Measurements from ENCODE around the gene MSI2. TPM values are rescaled to one million over a fixed set of nuclear protein-coding genes. Genes with fewer than 3 reads are reported as not detected.

The MSI2 gene
- total RNA-seq, 1 donor from 2014 or later = 33.8 TPM

DNA sequence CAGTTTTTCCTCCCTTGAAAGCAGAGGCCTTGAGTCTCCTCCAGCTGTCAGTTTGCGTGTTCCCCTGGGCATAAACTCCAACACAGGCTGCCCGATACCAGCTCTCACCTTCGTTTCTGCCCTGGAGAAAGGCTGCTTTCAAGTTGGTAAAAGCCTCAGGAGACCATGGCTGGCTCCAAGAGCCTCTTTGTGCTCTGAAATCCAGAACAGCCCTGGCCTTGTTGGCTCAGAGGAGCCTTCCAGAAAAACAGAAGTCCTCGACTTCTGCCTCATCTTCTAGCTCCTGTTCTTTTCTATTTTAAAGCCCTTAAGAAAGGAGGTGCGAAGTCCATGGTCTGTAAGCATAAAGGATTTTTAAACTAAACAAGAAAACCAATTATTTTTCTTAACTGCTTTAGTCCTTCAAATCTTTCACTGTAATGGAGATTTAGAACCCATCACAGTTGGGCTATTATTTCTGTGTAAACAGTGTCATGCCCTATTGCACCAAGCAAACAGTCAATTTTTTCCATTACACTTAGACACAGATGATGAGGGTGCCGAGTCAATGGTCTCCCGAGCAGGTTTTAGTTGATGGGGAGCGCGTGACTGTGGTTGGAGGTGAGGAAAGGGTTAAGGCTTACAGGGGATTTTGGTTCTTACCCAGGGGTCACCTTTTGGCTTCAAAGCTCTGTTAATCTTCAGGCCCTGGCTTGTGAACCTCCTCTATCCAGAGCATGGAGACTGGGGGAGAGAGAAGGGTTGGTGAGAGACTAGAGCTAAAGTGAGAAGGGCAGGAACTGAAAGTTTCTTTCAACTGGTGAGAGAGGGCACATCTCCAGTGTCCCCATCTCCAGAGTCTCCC, 212.8 kb downstream of the MSI2 start:
- H3K4me3 ChIP-seq (ENCODE audit: low read depth, low read length) = no peak overlapping the region
- H3K36me3 ChIP-seq (ENCODE audit: control insufficient read depth, insufficient read depth, low read length) = no peaks in the 10 kb centered on the region
- H3K27me3 ChIP-seq (ENCODE audit: control insufficient read depth, insufficient read depth, low read length) = no peaks in the 10 kb centered on the region
- no peak for DNase-seq (ENCODE audit: low read depth)
- TF ChIP-seq, protein P1, sequence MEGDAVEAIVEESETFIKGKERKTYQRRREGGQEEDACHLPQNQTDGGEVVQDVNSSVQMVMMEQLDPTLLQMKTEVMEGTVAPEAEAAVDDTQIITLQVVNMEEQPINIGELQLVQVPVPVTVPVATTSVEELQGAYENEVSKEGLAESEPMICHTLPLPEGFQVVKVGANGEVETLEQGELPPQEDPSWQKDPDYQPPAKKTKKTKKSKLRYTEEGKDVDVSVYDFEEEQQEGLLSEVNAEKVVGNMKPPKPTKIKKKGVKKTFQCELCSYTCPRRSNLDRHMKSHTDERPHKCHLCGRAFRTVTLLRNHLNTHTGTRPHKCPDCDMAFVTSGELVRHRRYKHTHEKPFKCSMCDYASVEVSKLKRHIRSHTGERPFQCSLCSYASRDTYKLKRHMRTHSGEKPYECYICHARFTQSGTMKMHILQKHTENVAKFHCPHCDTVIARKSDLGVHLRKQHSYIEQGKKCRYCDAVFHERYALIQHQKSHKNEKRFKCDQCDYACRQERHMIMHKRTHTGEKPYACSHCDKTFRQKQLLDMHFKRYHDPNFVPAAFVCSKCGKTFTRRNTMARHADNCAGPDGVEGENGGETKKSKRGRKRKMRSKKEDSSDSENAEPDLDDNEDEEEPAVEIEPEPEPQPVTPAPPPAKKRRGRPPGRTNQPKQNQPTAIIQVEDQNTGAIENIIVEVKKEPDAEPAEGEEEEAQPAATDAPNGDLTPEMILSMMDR (IDR thresholded peaks at IDR 0.05; ENCODE audit: insufficient read depth, low read length, poor library complexity, severe bottlenecking) = no peak

DNA sequence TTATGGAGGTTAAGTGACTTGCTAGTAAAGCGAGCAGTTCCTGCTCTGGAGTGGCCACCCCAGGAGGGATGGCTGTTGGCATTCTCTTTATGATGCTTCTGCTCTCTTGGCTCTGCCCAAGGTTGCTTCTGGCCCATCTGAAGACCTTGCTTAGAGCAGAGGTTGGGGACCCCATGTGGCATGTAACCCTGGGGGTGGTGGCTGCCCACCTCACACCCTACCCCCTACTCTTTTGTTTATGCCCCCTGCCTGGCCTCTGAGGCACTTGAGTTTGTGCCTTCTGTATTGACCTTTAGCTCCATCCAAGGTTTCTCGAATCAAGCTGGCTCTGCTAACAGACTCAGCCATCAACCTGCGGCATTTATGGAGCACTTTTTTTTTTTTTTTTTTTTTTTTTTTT, 214.6 kb downstream of the MSI2 start:
- Histone ChIP-seq H3K4me3 (ENCODE audit: low read depth, low read length) (no peak overlapping the region), H3K36me3 (ENCODE audit: control insufficient read depth, insufficient read depth, low read length) (no peaks in the 10 kb centered on the region), H3K27me3 (ENCODE audit: control insufficient read depth, insufficient read depth, low read length) (no peaks in the 10 kb centered on the region)
- no peak for DNase-seq (ENCODE audit: low read depth)
- TF ChIP-seq, protein P1 (IDR thresholded peaks at IDR 0.05; ENCODE audit: insufficient read depth, low read length, poor library complexity, severe bottlenecking) = no peak

DNA sequence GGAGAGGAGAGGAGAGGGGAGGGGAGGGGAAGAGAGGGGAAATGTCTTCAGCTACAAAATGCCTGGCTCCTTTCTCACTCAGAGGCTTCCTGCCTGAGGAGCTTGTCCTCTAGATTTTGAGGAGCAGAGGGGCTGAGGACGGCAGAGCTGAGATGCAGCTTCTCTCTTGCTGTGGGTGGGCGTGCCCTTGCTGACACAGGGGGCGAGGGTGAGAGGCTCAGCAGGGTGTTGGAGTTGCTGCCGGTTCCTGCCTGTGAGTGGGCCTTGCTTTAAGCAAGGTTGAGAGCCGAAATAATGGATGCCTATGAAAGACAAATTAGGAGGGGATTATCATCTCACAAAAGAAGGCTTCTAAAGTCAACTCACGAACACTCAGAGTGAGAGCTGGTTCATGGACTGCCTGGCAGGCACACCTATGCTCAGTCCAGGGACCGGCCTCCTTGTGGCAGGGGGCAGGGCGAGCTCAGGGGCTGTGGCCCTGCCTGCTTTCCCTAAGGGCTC, 215.6 kb downstream of the MSI2 start:
- no peak for DNase-seq (ENCODE audit: low read depth)
- H3K36me3 ChIP-seq (ENCODE audit: control insufficient read depth, insufficient read depth, low read length) = no peaks in the 10 kb centered on the region
- H3K4me3 ChIP-seq (ENCODE audit: low read depth, low read length) = no peak overlapping the region
- TF ChIP-seq, protein P1 (IDR thresholded peaks at IDR 0.05; ENCODE audit: insufficient read depth, low read length, poor library complexity, severe bottlenecking) = no peak
- H3K27me3 ChIP-seq (ENCODE audit: control insufficient read depth, insufficient read depth, low read length) = no peaks in the 10 kb centered on the region

DNA sequence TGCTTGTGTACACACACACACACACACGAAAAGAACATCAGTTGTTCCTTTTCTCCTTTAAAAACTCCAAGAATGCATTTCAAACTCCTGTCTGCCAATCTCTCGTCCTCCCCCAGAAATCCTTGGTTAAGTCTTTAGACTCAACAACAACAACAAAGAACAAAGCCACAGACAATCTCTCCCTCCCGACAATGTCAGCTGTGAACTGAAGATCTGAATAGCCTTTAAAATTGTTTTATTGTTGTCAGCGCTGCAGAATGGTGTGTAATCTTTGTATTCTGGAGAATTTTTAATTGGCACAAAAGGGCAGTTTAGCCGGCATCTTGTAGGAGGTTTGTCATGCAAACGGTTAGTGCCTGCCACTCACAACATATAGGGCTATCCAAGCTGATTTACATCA, 219.5 kb downstream of the MSI2 start:
- TF ChIP-seq, protein P1 (IDR thresholded peaks at IDR 0.05; ENCODE audit: insufficient read depth, low read length, poor library complexity, severe bottlenecking) = no peak
- DNase-seq (ENCODE audit: low read depth) = no peak
- H3K36me3 ChIP-seq (ENCODE audit: control insufficient read depth, insufficient read depth, low read length) = no peaks in the 10 kb centered on the region

DNA sequence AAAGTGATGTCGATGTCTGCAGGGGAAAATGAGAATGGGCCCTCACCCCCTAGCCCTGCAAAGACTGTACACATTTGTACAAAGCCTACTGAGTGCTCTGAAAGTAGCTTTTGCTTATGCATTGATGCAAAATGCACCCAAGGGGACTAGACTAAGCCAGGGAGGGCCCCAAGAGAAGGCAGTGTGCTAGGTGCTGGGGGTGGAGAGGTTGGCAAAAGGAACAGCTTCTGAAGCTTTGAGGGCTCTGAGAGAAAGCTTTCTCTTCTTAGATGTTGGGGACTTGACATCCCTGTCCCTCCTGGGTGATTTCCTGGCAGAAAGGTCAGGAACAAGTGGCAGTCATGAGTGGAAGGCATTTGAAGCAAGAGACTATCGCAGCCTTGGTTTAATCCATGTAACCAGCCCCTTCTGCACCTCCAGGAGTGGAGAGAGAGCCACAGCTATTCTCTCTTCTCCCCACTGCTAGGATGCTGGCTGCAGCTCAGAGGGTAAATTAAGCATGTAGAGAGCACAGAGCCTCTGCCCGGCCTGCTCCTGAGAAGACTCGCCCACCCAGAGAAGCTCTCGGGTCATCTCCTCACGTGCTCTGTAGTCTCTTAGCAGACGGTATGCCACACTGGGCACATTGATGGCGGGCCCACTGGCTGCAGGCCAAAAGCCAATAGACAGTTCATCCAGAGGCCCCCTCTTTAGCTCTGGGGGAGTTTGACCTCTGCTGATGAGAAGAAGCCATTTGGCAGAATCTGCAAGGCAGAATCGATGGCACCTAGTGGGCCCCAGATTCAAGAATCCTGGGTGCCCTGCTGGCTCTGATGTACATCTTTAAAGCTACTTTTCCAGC, 221.4 kb downstream of the MSI2 start:
- Histone ChIP-seq H3K27me3 (ENCODE audit: control insufficient read depth, insufficient read depth, low read length) (no peaks in the 10 kb centered on the region), H3K36me3 (ENCODE audit: control insufficient read depth, insufficient read depth, low read length) (no peaks in the 10 kb centered on the region), H3K4me3 (ENCODE audit: low read depth, low read length) (no peak overlapping the region)
- TF ChIP-seq, protein P1 (IDR thresholded peaks at IDR 0.05; ENCODE audit: insufficient read depth, low read length, poor library complexity, severe bottlenecking) = no peak
- DNase-seq (ENCODE audit: low read depth) = no peak

More for the DNA sequence above, 219.5 kb downstream of the MSI2 start:
- Histone ChIP-seq H3K27me3 (ENCODE audit: control insufficient read depth, insufficient read depth, low read length) (no peaks in the 10 kb centered on the region), H3K4me3 (ENCODE audit: low read depth, low read length) (no peak overlapping the region)
